A549 (cell line): ENCODE measurements around the gene LBH. TPM values are rescaled to one million over a fixed set of nuclear protein-coding genes. Genes with fewer than 3 reads are reported as not detected.

ENCODE experiments used
- ATAC-seq, 2 experiments: fragments of 200-7000 bp in 1 of 2; fragments of >200 bp in 1 of 2; cut with Nextera tagmentation in 1 of 2; cut with Tn5 transposase in 1 of 2; 3 replicates each; pipeline versions ENCODE4 v1.8.0 to v1.9.1; 2018 to 2020; ENCODE audit warnings: mild to moderate bottlenecking in 1 of 2, moderate library complexity in 1 of 2
- CTCF ChIA-PET: fragments of 300-600 bp; sonication (Branson Sonifier 250); formaldehyde crosslinking; extraction: SDS; loops from one replicate; lab custom pipeline; 2021; ENCODE audit warnings: antibody characterized with exemption, inconsistent platforms; lab: Yijun Ruan, JAX
- POLR2A ChIA-PET: fragments of 350-600 bp; formaldehyde crosslinking; extraction: SDS; loops from one replicate; lab custom pipeline; 2021; ENCODE audit warnings: antibody characterized with exemption, inconsistent platforms; lab: Yijun Ruan, JAX
- DNase-seq, 2 experiments: peaks; one replicate each; pipeline versions ENCODE4 v3.0.0 to v3.0.0-alpha.2; 2011 to 2016; ENCODE audit warnings: low read depth in 1 of 2, low spot score in 1 of 2
- FAIRE-seq: peaks from 2 replicates; lab custom pipeline; 2011; peaks lifted over from hg19 to GRCh38; lab: Jason Lieb, UNC
- H3K27ac ChIP-seq, 2 experiments: fragments of >200 bp; sonication (Bioruptor Twin); formaldehyde crosslinking; 3 replicates each; pipeline ENCODE4 v1.5.1; 2016 to 2017
- H3K4me1 ChIP-seq: fragments of >200 bp; sonication (Bioruptor Twin); formaldehyde crosslinking; 3 replicates; pipeline ENCODE4 v1.6.1; 2016
- H3K4me2 ChIP-seq: fragments of >200 bp; sonication (Bioruptor Twin); formaldehyde crosslinking; 3 replicates; pipeline ENCODE4 v1.6.1; 2016
- H3K4me3 ChIP-seq: fragments of >200 bp; sonication (Bioruptor Twin); formaldehyde crosslinking; 3 replicates; pipeline ENCODE4 v1.5.1; 2016
- H3K9me3 ChIP-seq: fragments of >200 bp; sonication (Bioruptor Twin); formaldehyde crosslinking; 3 replicates; pipeline ENCODE4 v1.6.1; 2016
- ATOH8 ChIP-seq: fragments of 250-450 bp; sonication (Bioruptor Pico); IDR thresholded peaks from 2 replicates; pipeline ENCODE4 v1.5.0; 2020; ENCODE audit warnings: low read depth, mild to moderate bottlenecking, moderate library complexity
- BCL3 ChIP-seq: fragments of >200 bp; sonication (Bioruptor Twin); formaldehyde crosslinking; IDR thresholded peaks from 3 replicates; pipeline ENCODE4 v1.6.1; 2016
- CBX2 ChIP-seq: fragments of 200-600 bp; sonication (generic); IDR thresholded peaks from 2 replicates; pipeline ENCODE4 v1.6.1; 2016; ENCODE audit warnings: low read depth, mild to moderate bottlenecking, borderline replicate concordance
- CEBPB ChIP-seq, 2 experiments: fragments of >200 bp in 1 of 2; sonication (Bioruptor Twin) in 1 of 2; formaldehyde crosslinking in 1 of 2; IDR thresholded peaks; 2 replicates each; pipeline ENCODE4 v1.6.1; 2012 to 2016
- EP300 ChIP-seq, 2 experiments: fragments of >200 bp; sonication (Bioruptor Twin); formaldehyde crosslinking; IDR thresholded peaks; 2 replicates in 1 of 2; 3 replicates in 1 of 2; pipeline ENCODE4 v1.6.1; 2016 to 2017
- FOSL2 ChIP-seq, 2 experiments: fragments of 450-650 bp in 1 of 2; fragments of >200 bp in 1 of 2; sonication (Bioruptor Twin) in 1 of 2; formaldehyde crosslinking; IDR thresholded peaks; 2 replicates each; pipeline versions ENCODE4 v1.5.0 to v1.6.1; 2016 to 2020; ENCODE audit warnings: mild to moderate bottlenecking in 1 of 2, moderate library complexity in 1 of 2
- GATA3 ChIP-seq: IDR thresholded peaks from 2 replicates; pipeline ENCODE4 v1.6.1; 2012; ENCODE audit warnings: borderline replicate concordance
- HOXA7 ChIP-seq: fragments of 250-450 bp; sonication (Bioruptor Pico); IDR thresholded peaks from 2 replicates; pipeline ENCODE4 v1.5.0; 2020; ENCODE audit warnings: mild to moderate bottlenecking, moderate library complexity
- HOXB5 ChIP-seq: fragments of 250-450 bp; sonication (Bioruptor Pico); IDR thresholded peaks from 2 replicates; pipeline ENCODE4 v1.5.0; 2020; ENCODE audit warnings: mild to moderate bottlenecking, moderate library complexity
- JUN ChIP-seq, 2 experiments: fragments of >200 bp; sonication (Bioruptor Twin); formaldehyde crosslinking; IDR thresholded peaks; 2 replicates in 1 of 2; 3 replicates in 1 of 2; pipeline ENCODE4 v1.6.1; 2016 to 2017
- JUNB ChIP-seq: fragments of >200 bp; sonication (Bioruptor Twin); formaldehyde crosslinking; IDR thresholded peaks from 2 replicates; pipeline ENCODE4 v1.6.1; 2016
- KDM5A ChIP-seq: fragments of 200-600 bp; sonication (generic); IDR thresholded peaks from 2 replicates; pipeline ENCODE4 v1.6.1; 2016; ENCODE audit warnings: antibody characterized with exemption, mild to moderate bottlenecking
- MAFK ChIP-seq: fragments of 450-650 bp; IDR thresholded peaks from 2 replicates; pipeline ENCODE4 v1.6.1; 2014; ENCODE audit not compliant: partially characterized antibody
- MAX ChIP-seq: IDR thresholded peaks from 2 replicates; pipeline ENCODE4 v1.6.1; 2012
- NR3C1 ChIP-seq: fragments of >200 bp; sonication (Bioruptor Twin); formaldehyde crosslinking; IDR thresholded peaks from 3 replicates; pipeline ENCODE4 v1.6.1; 2017
- RAD21 ChIP-seq, 2 experiments: fragments of >200 bp in 1 of 2; sonication (Bioruptor Twin) in 1 of 2; formaldehyde crosslinking in 1 of 2; IDR thresholded peaks in 1 of 2; conservative IDR thresholded peaks in 1 of 2; 2 replicates in 1 of 2; 3 replicates in 1 of 2; pipeline ENCODE4 v1.6.1; 2012 to 2018; ENCODE audit warnings: inconsistent platforms in 1 of 2
- RARB ChIP-seq: fragments of 250-450 bp; sonication (Bioruptor Pico); IDR thresholded peaks from 2 replicates; pipeline ENCODE4 v1.8.0; 2021; ENCODE audit warnings: mild to moderate bottlenecking, moderate library complexity
- RCOR1 ChIP-seq: fragments of 150-350 bp; IDR thresholded peaks from 2 replicates; pipeline ENCODE4 v1.6.1; 2014; ENCODE audit warnings: antibody characterized with exemption, low read length, low read depth
- REST ChIP-seq: fragments of 200-600 bp; sonication (generic); IDR thresholded peaks from 2 replicates; pipeline ENCODE4 v1.6.1; 2016; ENCODE audit warnings: antibody characterized with exemption, mild to moderate bottlenecking, moderate library complexity
- RFX5 ChIP-seq: fragments of 450-650 bp; IDR thresholded peaks from 2 replicates; pipeline ENCODE4 v1.7.1; 2014; ENCODE audit warnings: antibody characterized with exemption, mild to moderate bottlenecking, moderate library complexity
- SMC3 ChIP-seq: fragments of >200 bp; sonication (Bioruptor Twin); formaldehyde crosslinking; IDR thresholded peaks from 3 replicates; pipeline ENCODE4 v1.6.1; 2018; ENCODE audit warnings: inconsistent platforms
- TFCP2L1 ChIP-seq: fragments of 250-450 bp; sonication (Bioruptor Pico); IDR thresholded peaks from 2 replicates; pipeline ENCODE4 v1.5.0; 2021; ENCODE audit warnings: mild to moderate bottlenecking
- ZNF302 ChIP-seq: fragments of 250-450 bp; sonication (Bioruptor Pico); IDR thresholded peaks from 2 replicates; pipeline ENCODE4 v1.9.0; 2021; ENCODE audit warnings: inconsistent platforms, mild to moderate bottlenecking, moderate library complexity
- WGBS: methylation state at CpG from one replicate; pipeline ENCODE4 v1.1.6; 2017; ENCODE audit errors: missing lambda C conversion rate; 5-methylcytosine and 5-hydroxymethylcytosine counted together
- polyA plus RNA-seq, 4 experiments: library from polyadenylated mRNA; depleted of rRNA in 3 of 4; stranded (reverse); fragments of >200 nt; fragmentation: RNase III in 1 of 4; extraction: RNeasy Plus Mini Kit Qiagen cat#74134 plus additional on column Dnase treatment in 1 of 4; gene quantifications; 2 replicates in 3 of 4; 3 replicates in 1 of 4; pipeline ENCODE4 v1.2.3, GENCODE V29; 2011 to 2017

The LBH gene
- polyA plus RNA-seq, 2 of the 4 experiments (the other 2 are of a cell fraction) = 163 to 216 TPM

- POLR2A ChIA-PET = interaction anchor here (0.8 to 1.8 kb wide), 9 partner anchors 10 to 369 kb away, joined by 3 to 10 read pairs (median 4); no protein-coding TSS in a partner anchor
- H3K27ac ChIP-seq = peak overlapping the region; percentile 72 to 85
- TF ChIP-seq JUNB (peak; percentile 80), FOSL2 (IDR thresholded peaks at IDR 0.05) (peak; percentile 74), FOSL2 (CRISPR knock-in tag; IDR thresholded peaks at IDR 0.05) (peak; percentile 92), MAFK (peak; percentile 73), NR3C1 (no peak), RAD21 (conservative IDR thresholded peaks at IDR 0.05 in 1 of 2, IDR thresholded peaks at IDR 0.05 in 1 of 2) (0 out of 5 replicates have a peak, but pooled peaks of 1 of the 2 experiments have one; percentile 36), BCL3 (no peak), CEBPB (IDR thresholded peaks at IDR 0.05) (peak in 1 of 2 experiments; percentile 26; a peak in 1 of 4 replicates), TFCP2L1 (CRISPR knock-in tag) (no peak), RCOR1 (no peak), CBX2 (no peak), KDM5A (no peak), GATA3 (peak; percentile 87), JUN (IDR thresholded peaks at IDR 0.05) (peak in 1 of 2 experiments; percentile 79; a peak in 3 of 5 replicates), RFX5 (0 out of 2 replicates have a peak, but pooled peaks have one; percentile 39), SMC3 (peak; percentile 20; the same call in 1 of the 3 replicates), HOXA7 (CRISPR knock-in tag) (no peak), RARB (CRISPR knock-in tag) (no peak), EP300 (IDR thresholded peaks at IDR 0.05) (peak; percentile 73 to 83; a peak in 3 of 5 replicates), HOXB5 (CRISPR knock-in tag) (no peak), MAX (peak; percentile 67), ATOH8 (CRISPR knock-in tag) (no peak), REST (no peak), ZNF302 (CRISPR knock-in tag) (no peak)
- TF ChIP-seq, all 56 proteins: peak for 11
- no peak overlapping the region for H3K4me3 ChIP-seq
- peak overlapping the region; percentile 37 for H3K4me2 ChIP-seq
- CTCF ChIA-PET = interaction anchor here (0.7 to 4.2 kb wide), 6 partner anchors 8 to 412 kb away, joined by 3 to 29 read pairs (median 4); no protein-coding TSS in a partner anchor
- peaks cover 40% of the 10 kb centered on the region for H3K4me1 ChIP-seq
- ATAC-seq (peak; percentile 88 to 93), FAIRE-seq (peak; percentile 91), DNase-seq (peak; percentile 40 to 94)
- no peaks in the 10 kb centered on the region for H3K9me3 ChIP-seq
- WGBS = 21% methylated on average over 12 of the region's 12 CpGs
These were observed 62.1 kb downstream of the LBH start for GRCh38 chr2:30293303-30293921.
